PC-9 (cell line): ENCODE data around the gene TMEM63B.

Source experiments
- CTCF ChIP-seq: fragments of 200-600 bp; sonication (generic); conservative IDR thresholded peaks from 2 replicates; pipeline ENCODE4 v1.6.1; 2017; ENCODE audit warnings: mixed run types, antibody characterized with exemption, mild to moderate bottlenecking, moderate library complexity
- EZH2 ChIP-seq: fragments of 200-600 bp; sonication (generic); IDR thresholded peaks from 2 replicates; pipeline ENCODE4 v1.8.0; 2017; ENCODE audit warnings: antibody characterized with exemption, low read depth

DNA sequence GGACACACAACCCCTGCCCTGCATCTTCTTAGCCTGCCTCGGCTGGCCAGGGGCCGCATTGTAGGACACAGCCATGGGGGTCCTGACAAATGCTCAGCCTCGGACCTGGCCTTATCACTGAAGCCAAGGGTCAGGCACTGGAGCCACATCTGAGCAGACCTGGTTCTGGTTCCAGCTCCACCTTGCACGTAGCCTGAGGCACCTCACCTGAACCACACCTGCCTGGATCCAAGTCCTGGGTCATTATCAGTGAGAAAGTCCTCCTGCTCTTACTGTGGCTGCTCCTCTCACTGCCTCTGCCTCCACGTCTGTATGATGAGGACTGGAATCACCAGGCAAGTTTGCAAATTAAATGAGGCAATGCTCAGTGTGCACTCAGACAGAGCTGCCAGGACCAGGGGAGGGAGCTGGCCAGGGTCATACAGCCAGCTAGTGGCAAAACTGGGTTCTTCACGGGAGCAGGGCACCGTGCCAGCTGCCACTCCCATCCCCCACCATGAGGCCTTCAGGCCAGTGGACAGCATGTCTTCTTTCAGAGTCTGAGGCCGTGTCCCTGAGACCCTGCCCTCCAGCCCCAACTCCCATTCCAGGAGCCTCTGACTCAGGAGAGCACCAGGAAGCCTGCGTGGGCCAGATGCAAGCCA lies 40.3 kb upstream of the TMEM63B start:
- TF ChIP-seq CTCF = no peak
- TF ChIP-seq EZH2 = no peak
